ENCODE results near the gene WIF1. TPM values are rescaled to one million over a fixed set of nuclear protein-coding genes. Genes with fewer than 3 reads are reported as not detected.

The WIF1 gene
- polyA plus RNA-seq, 2 donors, result 0.25 to 0.47 TPM

DNA sequence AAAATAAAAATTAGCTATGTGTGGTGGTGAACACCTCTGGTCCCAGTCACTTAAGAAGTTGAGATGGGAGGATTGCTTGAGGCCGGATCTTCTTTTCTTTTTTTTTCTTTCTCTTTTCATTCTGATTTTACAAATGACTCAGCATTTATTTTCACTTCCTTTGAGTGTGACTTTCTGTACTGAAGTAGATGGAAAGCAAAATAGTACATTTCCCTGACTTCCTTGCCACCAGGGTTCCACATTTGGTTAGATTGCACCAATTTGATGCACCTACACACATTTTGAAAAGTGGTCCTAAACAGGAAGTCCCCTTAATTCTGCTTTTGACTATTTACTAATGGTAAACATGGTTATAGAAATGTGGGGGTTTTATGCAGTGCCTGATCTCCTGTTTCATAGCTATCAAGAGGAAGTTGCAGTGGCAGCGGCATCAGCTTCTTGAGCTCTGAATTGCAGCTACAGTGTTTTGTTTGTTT, 35.3 kb upstream of the WIF1 start:
- Histone ChIP-seq H3K4me3 (ENCODE audit: low read depth in 1 of 2, low read length in 2 of 2) (no peak overlapping the region), H3K4me1 (ENCODE audit: control insufficient read depth in 2 of 2, insufficient read depth in 2 of 2, low read length in 1 of 2) (no peaks in the 10 kb centered on the region)
- WGBS, 2 donors, result 53 to 75% methylated on average over 2 of the region's 2 CpGs

DNA sequence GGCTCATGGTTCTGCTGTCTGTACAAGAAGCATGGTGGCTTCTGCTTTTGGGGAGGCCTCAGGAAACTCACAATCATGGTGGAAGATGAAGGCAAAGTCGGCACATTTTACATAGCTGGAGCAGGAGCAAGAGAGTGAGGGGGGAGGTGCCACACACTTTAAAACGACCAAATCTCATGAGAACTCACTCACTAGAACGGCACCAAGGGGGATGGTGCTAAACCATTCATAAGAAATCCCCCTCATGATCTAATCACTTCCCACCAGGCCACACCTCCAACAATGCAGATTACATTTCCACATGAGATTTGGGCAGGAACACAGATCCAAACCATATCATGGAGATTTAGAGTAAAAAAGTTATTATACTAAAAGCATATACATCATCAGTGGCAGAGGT, 34.7 kb upstream of the WIF1 start:
- H3K4me1 ChIP-seq (ENCODE audit: control insufficient read depth in 2 of 2, insufficient read depth in 2 of 2, low read length in 1 of 2), result no peaks in the 10 kb centered on the region
- no peaks in the 10 kb centered on the region for H3K9me3 ChIP-seq (ENCODE audit: control insufficient read depth in 2 of 2, insufficient read depth in 1 of 2, low read depth in 1 of 2, low read length in 1 of 2)
- H3K36me3 ChIP-seq (ENCODE audit: control insufficient read depth in 2 of 2, insufficient read depth in 2 of 2, low read length in 1 of 2), result no peaks in the 10 kb centered on the region
- no peak overlapping the region for H3K27ac ChIP-seq (ENCODE audit: low read depth in 2 of 2, low read length in 1 of 2)
- H3K4me3 ChIP-seq (ENCODE audit: low read depth in 1 of 2, low read length in 2 of 2), result no peak overlapping the region
- 73% methylated on average over 3 of the region's 3 CpGs for WGBS, 2 donors
- peaks cover 2 to 3% of the 10 kb centered on the region in 2 donors for H3K27me3 ChIP-seq (ENCODE audit: control insufficient read depth in 1 of 2, insufficient read depth in 2 of 2, low read length in 2 of 2)

More for the DNA sequence above, 35.3 kb upstream of the WIF1 start:
- no peaks in the 10 kb centered on the region for H3K36me3 ChIP-seq (ENCODE audit: control insufficient read depth in 2 of 2, insufficient read depth in 2 of 2, low read length in 1 of 2)
- no peak overlapping the region for H3K27ac ChIP-seq (ENCODE audit: low read depth in 2 of 2, low read length in 1 of 2)
- peaks cover 2 to 3% of the 10 kb centered on the region in 2 donors for H3K27me3 ChIP-seq (ENCODE audit: control insufficient read depth in 1 of 2, insufficient read depth in 2 of 2, low read length in 2 of 2)
- H3K9me3 ChIP-seq (ENCODE audit: control insufficient read depth in 2 of 2, insufficient read depth in 1 of 2, low read depth in 1 of 2, low read length in 1 of 2), result no peaks in the 10 kb centered on the region

DNA sequence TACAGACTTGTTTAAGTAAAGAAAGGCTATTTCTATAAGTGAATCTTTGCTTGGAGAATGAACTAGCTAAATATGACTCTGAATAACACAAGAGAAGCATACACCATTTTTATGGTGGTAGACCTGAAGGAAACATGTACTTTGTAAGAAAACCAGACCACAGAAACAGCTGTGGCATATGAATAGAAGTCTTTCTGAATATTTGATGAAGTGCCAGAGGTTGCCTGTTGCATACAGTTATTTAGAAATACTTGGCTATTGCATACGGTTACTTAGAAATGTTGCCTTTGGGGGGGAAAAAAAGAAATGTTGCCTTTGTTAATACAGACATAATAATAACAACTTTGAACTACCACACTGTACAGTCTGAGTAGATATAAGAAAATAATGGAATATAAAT, 31.5 kb upstream of the WIF1 start:
- no peaks in the 10 kb centered on the region for H3K4me1 ChIP-seq (ENCODE audit: control insufficient read depth in 2 of 2, insufficient read depth in 2 of 2, low read length in 1 of 2)
- 26 to 44% methylated on average over 1 of the region's 1 CpG for WGBS, 2 donors
- no peaks in the 10 kb centered on the region for H3K36me3 ChIP-seq (ENCODE audit: control insufficient read depth in 2 of 2, insufficient read depth in 2 of 2, low read length in 1 of 2)
- peaks cover 0 to 2% of the 10 kb centered on the region in 2 donors for H3K27me3 ChIP-seq (ENCODE audit: control insufficient read depth in 1 of 2, insufficient read depth in 2 of 2, low read length in 2 of 2)
- H3K9me3 ChIP-seq (ENCODE audit: control insufficient read depth in 2 of 2, insufficient read depth in 1 of 2, low read depth in 1 of 2, low read length in 1 of 2), result no peaks in the 10 kb centered on the region
- H3K27ac ChIP-seq (ENCODE audit: low read depth in 2 of 2, low read length in 1 of 2), result no peak overlapping the region
- no peak overlapping the region for H3K4me3 ChIP-seq (ENCODE audit: low read depth in 1 of 2, low read length in 2 of 2)

DNA sequence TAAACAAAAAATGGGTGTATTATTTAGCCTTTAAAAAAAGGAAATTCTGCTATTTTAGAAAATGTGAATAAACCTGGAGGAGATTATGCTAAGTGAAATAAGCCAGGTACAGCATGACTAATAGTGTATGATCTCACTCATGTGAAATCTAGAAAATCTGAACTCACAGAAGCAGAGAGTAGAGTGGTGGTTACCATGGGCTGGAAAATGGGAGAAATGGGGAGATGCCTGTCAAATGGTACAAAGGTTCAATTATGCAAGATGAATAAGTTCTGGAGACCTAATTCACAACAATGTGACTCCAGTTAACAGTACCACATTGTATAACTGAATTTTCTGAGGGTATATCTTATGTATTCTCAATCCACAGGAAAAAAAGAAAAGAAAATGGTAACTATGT, 30.9 kb upstream of the WIF1 start:
- Histone ChIP-seq H3K4me1 (ENCODE audit: control insufficient read depth in 2 of 2, insufficient read depth in 2 of 2, low read length in 1 of 2) (no peaks in the 10 kb centered on the region), H3K27me3 (ENCODE audit: control insufficient read depth in 1 of 2, insufficient read depth in 2 of 2, low read length in 2 of 2) (no peaks in the 10 kb centered on the region), H3K9me3 (ENCODE audit: control insufficient read depth in 2 of 2, insufficient read depth in 1 of 2, low read depth in 1 of 2, low read length in 1 of 2) (no peaks in the 10 kb centered on the region), H3K36me3 (ENCODE audit: control insufficient read depth in 2 of 2, insufficient read depth in 2 of 2, low read length in 1 of 2) (no peaks in the 10 kb centered on the region), H3K4me3 (ENCODE audit: low read depth in 1 of 2, low read length in 2 of 2) (no peak overlapping the region), H3K27ac (ENCODE audit: low read depth in 2 of 2, low read length in 1 of 2) (no peak overlapping the region)

DNA sequence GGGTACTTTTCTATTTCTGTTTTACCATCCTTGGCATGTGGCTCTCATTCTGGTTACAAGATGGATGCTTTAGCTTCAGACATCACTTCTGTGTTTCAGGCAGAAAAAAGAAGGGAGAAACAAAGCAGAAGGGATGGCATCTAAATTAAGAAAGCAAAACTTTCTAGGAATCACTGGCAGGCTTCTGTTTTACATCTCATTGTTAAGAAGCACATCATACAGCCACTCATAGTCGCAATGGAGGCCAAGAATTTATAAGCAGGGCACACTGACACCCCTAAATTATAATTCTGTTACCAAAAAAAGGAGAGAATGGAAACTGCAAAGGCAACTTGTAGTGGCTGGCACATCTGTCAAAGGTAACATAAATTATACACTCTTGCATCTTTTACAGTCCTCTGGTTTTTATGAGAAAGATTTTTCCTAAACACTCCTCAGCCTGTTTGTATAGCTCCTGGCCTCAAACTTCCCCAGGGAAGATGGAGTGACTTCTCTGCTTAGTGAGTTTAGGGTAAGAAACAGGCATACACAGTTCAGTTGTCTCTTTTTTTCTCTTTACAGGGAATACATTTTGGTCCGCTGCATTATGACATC, 26.3 kb upstream of the WIF1 start:
- Histone ChIP-seq H3K4me1 (ENCODE audit: control insufficient read depth in 2 of 2, insufficient read depth in 2 of 2, low read length in 1 of 2) (no peaks in the 10 kb centered on the region), H3K36me3 (ENCODE audit: control insufficient read depth in 2 of 2, insufficient read depth in 2 of 2, low read length in 1 of 2) (no peaks in the 10 kb centered on the region), H3K27me3 (ENCODE audit: control insufficient read depth in 1 of 2, insufficient read depth in 2 of 2, low read length in 2 of 2) (no peaks in the 10 kb centered on the region), H3K27ac (ENCODE audit: low read depth in 2 of 2, low read length in 1 of 2) (no peak overlapping the region), H3K4me3 (ENCODE audit: low read depth in 1 of 2, low read length in 2 of 2) (no peak overlapping the region), H3K9me3 (ENCODE audit: control insufficient read depth in 2 of 2, insufficient read depth in 1 of 2, low read depth in 1 of 2, low read length in 1 of 2) (no peaks in the 10 kb centered on the region)
- 75 to 82% methylated on average over 2 of the region's 2 CpGs for WGBS, 2 donors

DNA sequence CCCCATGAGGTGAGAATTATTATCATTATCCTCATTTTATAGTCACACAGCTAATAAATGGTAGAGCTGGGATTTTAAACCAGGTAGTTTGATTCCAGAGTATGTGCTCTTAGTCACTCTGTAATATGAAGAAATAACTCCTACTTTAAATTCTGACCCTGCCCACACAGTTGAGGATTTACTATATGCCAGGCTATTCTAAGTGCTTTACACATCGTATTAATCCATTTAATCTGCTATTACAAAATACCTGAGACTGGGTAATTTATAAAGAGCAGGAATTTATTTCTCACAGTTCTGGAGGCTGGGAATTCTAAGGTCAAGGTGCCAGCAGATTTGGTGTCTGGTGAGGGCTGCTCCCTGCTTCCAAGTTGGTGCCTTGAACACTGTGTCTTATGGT, 19.6 kb upstream of the WIF1 start:
- H3K27ac ChIP-seq (ENCODE audit: low read depth in 2 of 2, low read length in 1 of 2), result no peak overlapping the region
- WGBS, 2 donors, result 50 to 69% methylated on average over 1 of the region's 1 CpG

DNA sequence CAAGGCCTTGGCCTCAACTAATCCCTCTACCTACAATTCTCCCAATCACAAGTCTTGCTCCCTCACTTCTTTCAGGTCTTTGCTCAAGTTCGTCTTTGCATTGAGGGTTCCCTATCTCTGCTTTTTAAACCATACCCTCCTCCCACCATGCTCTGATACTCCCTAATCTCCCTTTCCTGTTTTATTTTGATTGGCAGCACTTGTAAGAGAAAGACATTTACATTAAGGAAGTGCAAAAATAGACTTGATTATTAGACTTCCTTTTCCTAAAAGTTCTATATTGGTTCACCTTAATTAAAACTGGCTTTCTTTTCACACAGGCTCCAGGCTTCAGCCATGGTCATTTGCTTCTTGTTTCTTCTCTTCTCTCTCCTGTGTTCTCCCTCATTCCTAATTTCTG, 18.3 kb upstream of the WIF1 start:
- Histone ChIP-seq H3K36me3 (ENCODE audit: control insufficient read depth in 2 of 2, insufficient read depth in 2 of 2, low read length in 1 of 2) (no peaks in the 10 kb centered on the region), H3K4me1 (ENCODE audit: control insufficient read depth in 2 of 2, insufficient read depth in 2 of 2, low read length in 1 of 2) (no peaks in the 10 kb centered on the region), H3K27me3 (ENCODE audit: control insufficient read depth in 1 of 2, insufficient read depth in 2 of 2, low read length in 2 of 2) (peaks cover 0 to 3% of the 10 kb centered on the region in 2 donors), H3K27ac (ENCODE audit: low read depth in 2 of 2, low read length in 1 of 2) (no peak overlapping the region), H3K4me3 (ENCODE audit: low read depth in 1 of 2, low read length in 2 of 2) (no peak overlapping the region), H3K9me3 (ENCODE audit: control insufficient read depth in 2 of 2, insufficient read depth in 1 of 2, low read depth in 1 of 2, low read length in 1 of 2) (no peaks in the 10 kb centered on the region)
- 60 to 61% methylated on average over 1 of the region's 1 CpG for WGBS, 2 donors

More for the DNA sequence above, 19.6 kb upstream of the WIF1 start:
- Histone ChIP-seq H3K9me3 (ENCODE audit: control insufficient read depth in 2 of 2, insufficient read depth in 1 of 2, low read depth in 1 of 2, low read length in 1 of 2) (no peaks in the 10 kb centered on the region), H3K4me3 (ENCODE audit: low read depth in 1 of 2, low read length in 2 of 2) (no peak overlapping the region), H3K36me3 (ENCODE audit: control insufficient read depth in 2 of 2, insufficient read depth in 2 of 2, low read length in 1 of 2) (no peaks in the 10 kb centered on the region), H3K27me3 (ENCODE audit: control insufficient read depth in 1 of 2, insufficient read depth in 2 of 2, low read length in 2 of 2) (peaks cover 0 to 3% of the 10 kb centered on the region in 2 donors), H3K4me1 (ENCODE audit: control insufficient read depth in 2 of 2, insufficient read depth in 2 of 2, low read length in 1 of 2) (no peaks in the 10 kb centered on the region)

DNA sequence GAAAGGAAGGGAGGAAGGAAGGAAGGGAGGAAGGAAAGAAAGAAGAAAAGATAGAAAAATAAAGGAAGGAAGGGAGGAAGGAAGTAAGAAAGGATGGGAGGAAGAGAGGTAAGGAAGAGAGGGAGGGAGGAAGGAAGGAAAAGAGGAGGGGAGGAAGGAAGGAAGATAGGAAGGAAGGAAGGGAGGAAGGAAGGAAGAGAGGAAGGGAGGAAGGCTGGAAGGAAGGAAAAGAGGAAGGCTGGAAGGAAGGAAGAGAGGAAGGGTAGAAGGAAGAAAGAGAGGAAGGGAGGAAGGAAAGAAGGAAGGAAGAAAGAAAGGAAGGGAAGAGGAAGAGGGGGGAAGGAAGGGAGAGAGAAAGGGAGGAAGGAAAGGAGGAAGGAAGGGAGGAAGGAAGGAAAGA, 12.8 kb upstream of the WIF1 start:
- Histone ChIP-seq H3K27ac (ENCODE audit: low read depth in 2 of 2, low read length in 1 of 2) (no peak overlapping the region), H3K4me3 (ENCODE audit: low read depth in 1 of 2, low read length in 2 of 2) (no peak overlapping the region), H3K4me1 (ENCODE audit: control insufficient read depth in 2 of 2, insufficient read depth in 2 of 2, low read length in 1 of 2) (no peaks in the 10 kb centered on the region), H3K27me3 (ENCODE audit: control insufficient read depth in 1 of 2, insufficient read depth in 2 of 2, low read length in 2 of 2) (peaks cover 0 to 2% of the 10 kb centered on the region in 2 donors), H3K9me3 (ENCODE audit: control insufficient read depth in 2 of 2, insufficient read depth in 1 of 2, low read depth in 1 of 2, low read length in 1 of 2) (no peaks in the 10 kb centered on the region), H3K36me3 (ENCODE audit: control insufficient read depth in 2 of 2, insufficient read depth in 2 of 2, low read length in 1 of 2) (no peaks in the 10 kb centered on the region)

DNA sequence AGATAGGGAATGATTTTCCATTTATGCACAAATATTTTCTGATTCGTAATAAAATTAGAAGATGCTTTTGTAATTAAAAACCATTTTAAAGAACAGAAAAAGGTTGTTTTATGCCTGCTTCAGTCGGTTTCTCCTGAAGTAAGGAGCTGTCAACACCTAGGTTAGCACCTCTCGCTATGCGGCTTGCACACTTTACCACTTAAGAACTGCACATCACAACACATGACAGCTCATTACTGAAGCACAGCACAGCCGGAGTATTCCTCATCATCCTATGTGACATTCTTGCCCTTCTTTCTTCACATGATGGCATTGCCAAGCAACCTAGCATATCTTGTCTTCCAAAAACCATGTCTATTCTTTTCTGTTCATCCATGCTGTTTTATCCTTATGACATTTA, 5.4 kb upstream of the WIF1 start:
- Histone ChIP-seq H3K36me3 (ENCODE audit: control insufficient read depth in 2 of 2, insufficient read depth in 2 of 2, low read length in 1 of 2) (no peaks in the 10 kb centered on the region), H3K4me3 (ENCODE audit: low read depth in 1 of 2, low read length in 2 of 2) (no peak overlapping the region), H3K4me1 (ENCODE audit: control insufficient read depth in 2 of 2, insufficient read depth in 2 of 2, low read length in 1 of 2) (no peaks in the 10 kb centered on the region), H3K27ac (ENCODE audit: low read depth in 2 of 2, low read length in 1 of 2) (no peak overlapping the region), H3K27me3 (ENCODE audit: control insufficient read depth in 1 of 2, insufficient read depth in 2 of 2, low read length in 2 of 2) (peaks cover 0 to 2% of the 10 kb centered on the region in 2 donors), H3K9me3 (ENCODE audit: control insufficient read depth in 2 of 2, insufficient read depth in 1 of 2, low read depth in 1 of 2, low read length in 1 of 2) (no peaks in the 10 kb centered on the region)
- WGBS, 2 donors, result 75 to 82% methylated on average over 5 of the region's 5 CpGs

DNA sequence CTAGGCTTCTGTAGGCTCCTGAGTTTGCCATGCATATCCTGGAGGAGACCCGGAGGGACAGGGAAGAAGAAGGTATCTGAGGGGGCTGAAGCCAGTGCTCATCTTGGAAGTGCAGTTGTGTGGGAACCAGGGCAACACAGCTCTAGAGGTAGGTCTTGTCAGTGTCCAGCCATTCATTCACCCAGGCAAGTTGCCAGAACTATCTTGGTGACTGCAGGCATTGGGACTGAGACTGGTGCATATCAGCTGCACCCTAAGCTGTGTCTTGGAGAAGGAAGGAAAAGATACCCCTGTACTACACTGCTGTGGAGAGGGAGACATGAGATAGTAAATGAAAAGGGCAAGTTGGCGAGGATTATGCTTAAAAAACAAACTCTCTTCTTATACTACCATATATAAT, 4.9 kb upstream of the WIF1 start:
- H3K27me3 ChIP-seq (ENCODE audit: control insufficient read depth in 1 of 2, insufficient read depth in 2 of 2, low read length in 2 of 2), result peaks cover 0 to 7% of the 10 kb centered on the region in 2 donors

More for the DNA sequence above, 4.9 kb upstream of the WIF1 start:
- Histone ChIP-seq H3K9me3 (ENCODE audit: control insufficient read depth in 2 of 2, insufficient read depth in 1 of 2, low read depth in 1 of 2, low read length in 1 of 2) (no peaks in the 10 kb centered on the region), H3K36me3 (ENCODE audit: control insufficient read depth in 2 of 2, insufficient read depth in 2 of 2, low read length in 1 of 2) (no peaks in the 10 kb centered on the region), H3K4me1 (ENCODE audit: control insufficient read depth in 2 of 2, insufficient read depth in 2 of 2, low read length in 1 of 2) (no peaks in the 10 kb centered on the region), H3K27ac (ENCODE audit: low read depth in 2 of 2, low read length in 1 of 2) (no peak overlapping the region), H3K4me3 (ENCODE audit: low read depth in 1 of 2, low read length in 2 of 2) (no peak overlapping the region)
- WGBS, 2 donors, result 68 to 75% methylated on average over 2 of the region's 2 CpGs

Data from esophagus (tissue), 2 donors.